GM12801 (cell line): ENCODE measurements around the gene CBY1.

Experiments used
- CTCF ChIP-seq: IDR thresholded peaks from one replicate; pipeline ENCODE4 v1.5.1; 2011; ENCODE audit warnings: control low read depth; ENCODE audit not compliant: insufficient read length; ENCODE audit errors: extremely low read depth

The CBY1 gene

GRCh38 chr22:38689651-38690050 is 33.2 kb downstream of the CBY1 start:
- no peak for TF ChIP-seq CTCF

GRCh38 chr22:38694049-38694448 is 37.6 kb downstream of the CBY1 start:
- no peak for TF ChIP-seq CTCF

GRCh38 chr22:38694940-38695339 is 38.5 kb downstream of the CBY1 start:
- no peak for TF ChIP-seq CTCF

- TF ChIP-seq CTCF, result no peak
These were observed 40.4 kb downstream of the CBY1 start for GRCh38 chr22:38696606-38697424.

GRCh38 chr22:38697425-38698089 is 41.1 kb downstream of the CBY1 start:
- TF ChIP-seq CTCF, result no peak

DNA sequence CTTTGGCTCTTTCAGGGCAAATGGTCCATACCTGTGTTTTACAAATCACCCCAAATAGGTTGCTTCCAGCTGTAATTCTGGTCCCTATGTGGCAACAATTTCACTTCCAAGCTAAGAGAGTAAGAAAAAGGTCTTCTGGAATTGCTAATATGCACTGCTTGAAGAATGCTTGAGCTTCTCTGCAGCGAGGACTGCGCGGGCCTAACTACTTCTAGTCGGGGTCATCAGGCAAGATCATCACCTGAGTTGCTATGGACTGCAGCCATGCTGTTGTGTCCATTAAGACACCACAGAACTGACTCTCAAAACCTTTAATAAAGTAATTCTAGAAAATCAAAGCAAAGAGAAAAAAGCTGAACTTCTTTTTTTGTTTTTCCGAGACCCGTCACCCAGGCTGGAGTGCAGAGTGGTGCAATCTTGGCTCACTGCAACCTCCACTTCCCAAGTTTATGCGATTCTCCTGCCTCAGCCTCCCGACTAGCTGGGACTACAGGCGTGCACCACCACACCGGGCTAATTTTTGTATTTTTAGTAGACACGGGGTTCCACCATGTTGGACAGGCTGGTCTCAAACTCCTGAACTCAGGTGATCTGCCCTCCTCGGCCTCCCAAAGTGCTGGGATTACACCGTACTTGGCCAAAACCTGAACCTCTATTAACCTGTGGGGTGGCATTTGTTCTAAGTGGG is 42.1 kb downstream of the CBY1 start:
- TF ChIP-seq CTCF, result no peak

DNA sequence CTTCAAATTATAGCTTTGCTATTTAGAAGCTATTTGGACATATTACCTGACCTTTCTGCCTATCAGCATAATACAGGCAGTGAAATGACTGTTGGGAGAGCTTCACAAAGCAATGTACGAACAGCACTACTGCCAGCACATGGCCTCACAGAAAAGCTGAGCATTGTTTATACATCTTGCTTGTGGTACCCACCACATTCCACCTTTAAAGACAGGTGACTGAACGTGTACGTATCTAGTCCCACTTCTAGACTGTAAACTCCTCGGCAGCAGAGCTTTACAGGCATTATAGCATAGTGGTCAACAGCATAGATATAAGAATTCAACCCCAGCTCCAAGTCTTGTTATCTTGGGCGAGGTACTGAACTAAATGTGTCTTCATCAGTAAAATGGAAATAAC is 42.7 kb downstream of the CBY1 start:
- TF ChIP-seq CTCF, result no peak
